Right lobe of liver (tissue), 6 donors: ENCODE measurements around the gene LGMN. TPM values are rescaled to one million over a fixed set of nuclear protein-coding genes. Genes with fewer than 3 reads are reported as not detected.

ENCODE experiments used
- ATAC-seq, 4 donors: fragments of 200-7000 bp; cut with Tn5 transposase; one replicate each; pipeline ENCODE4 v1.9.1; 2020; ENCODE audit warnings: mild to moderate bottlenecking in 4 of 4, moderate library complexity in 4 of 4
- DNase-seq, 3 donors: peaks; one replicate each; pipeline ENCODE4 v3.0.0-alpha.2; 2020
- H3K27ac ChIP-seq, 3 donors: fragments of 200-600 bp; one replicate each; pipeline ENCODE4 v1.8.0; 2022
- H3K27me3 ChIP-seq, 2 donors: fragments of 200-600 bp; one replicate each; pipeline ENCODE4 v1.8.0; 2022
- H3K36me3 ChIP-seq, 4 donors: fragments of 200-600 bp; sonication (generic) in 1 of 4; one replicate each; pipeline versions ENCODE4 v1.5.1 to v1.8.0; 2017 to 2022; ENCODE audit warnings: control low read depth in 1 of 4
- H3K4me1 ChIP-seq, 4 donors: fragments of 200-600 bp; sonication (generic) in 1 of 4; one replicate each; pipeline versions ENCODE4 v1.5.1 to v1.8.0; 2017 to 2022; ENCODE audit warnings: control low read depth in 1 of 4
- H3K4me3 ChIP-seq, 3 donors: fragments of 200-600 bp; one replicate each; pipeline ENCODE4 v1.8.0; 2022
- H3K9me3 ChIP-seq, 4 donors: fragments of 200-600 bp; sonication (generic) in 1 of 4; one replicate each; pipeline versions ENCODE4 v1.5.1 to v1.8.0; 2017 to 2022; ENCODE audit warnings: control low read depth in 1 of 4
- POLR2A ChIP-seq: fragments of 450-650 bp; IDR thresholded peaks from one replicate; pipeline ENCODE4 v1.6.1; 2017; ENCODE audit warnings: antibody characterized with exemption, mild to moderate bottlenecking
- WGBS: methylation state at CpG from one replicate; pipeline ENCODE4 v1.1.6; 2018; ENCODE audit warnings: low coverage, low lambda C conversion rate; ENCODE audit not compliant: insufficient coverage; ENCODE audit errors: missing lambda C conversion rate; 5-methylcytosine and 5-hydroxymethylcytosine counted together
- intact Hi-C, 2 donors: fragments of 100-400 bp; cut with DNase I; formaldehyde crosslinking; loops; one replicate each; pipeline versions ENCODE4 v1.11.2 to v1.14.1; 2022
- total RNA-seq, 6 experiments: library from RNA; depleted of rRNA in 2 of 6; stranded (reverse); fragments of >200 nt in 2 of 6; fragmentation: NEBNext Ultra II Directional in 3 of 6; extraction: Animal tissue kit (Norgen Biotek cat#: 25700) in 3 of 6; gene quantifications; one replicate each; pipeline versions ENCODE4 v1.1.0 to v1.2.4, GENCODE V29; 2016 to 2023
- TF ChIP-seq, protein P1 (sequence below), 4 donors: fragments of 200-600 bp in 3 of 4; fragments of 450-650 bp in 1 of 4; IDR thresholded peaks; one replicate each; pipeline versions ENCODE4 v1.5.1 to v1.8.0; 2016 to 2022; ENCODE audit warnings: antibody characterized with exemption in 4 of 4, mild to moderate bottlenecking in 2 of 4
- donor health status: DM: no; HTN: yes; CAD: no.
- donor health status: DM: no; HTN: no; CAD: no.
- donor health status: DM: no; HTN: no; CAD: no.
- donor health status: DM: no; HTN: yes; CAD: no.
- donor health status: DM: no; HTN: yes; CAD: no.

LGMN gene
- total RNA-seq, 6 experiments from 2014 or later: 39.6 to 111 (median 49.3) TPM

DNA sequence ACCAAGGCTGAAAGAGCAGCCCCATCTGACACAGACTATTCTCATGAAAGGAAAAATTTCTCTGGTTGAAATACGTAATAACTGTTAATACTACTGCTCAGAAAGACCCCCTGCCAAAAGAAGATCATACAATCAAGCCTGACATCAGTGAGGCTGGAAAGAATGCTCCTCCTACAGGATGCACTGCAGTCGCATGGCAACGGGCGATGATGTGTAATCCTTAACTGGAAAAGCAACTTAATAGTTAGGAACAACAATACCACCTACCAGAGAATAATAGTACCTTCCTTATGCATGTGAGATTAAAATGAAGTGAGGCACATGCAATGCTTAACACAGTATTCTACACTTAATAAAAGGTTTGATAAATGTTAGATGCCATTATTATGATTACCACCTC lies 44.5 kb upstream of the LGMN start:
- ATAC-seq: no peak
- Histone ChIP-seq H3K27ac (no peak overlapping the region), H3K36me3 (peaks cover 0 to 5% (median 0%) of the 10 kb centered on the region in 4 donors), H3K9me3 (no peaks in the 10 kb centered on the region), H3K27me3 (no peaks in the 10 kb centered on the region), H3K4me1 (peaks cover 0 to 22% (median 7%) of the 10 kb centered on the region in 4 donors), H3K4me3 (no peak overlapping the region)
- no peak for DNase-seq
- intact Hi-C loops: no loop called here
- WGBS: 70% methylated on average over 4 of the region's 4 CpGs
- no peak for TF ChIP-seq POLR2A
- TF ChIP-seq, protein P1, sequence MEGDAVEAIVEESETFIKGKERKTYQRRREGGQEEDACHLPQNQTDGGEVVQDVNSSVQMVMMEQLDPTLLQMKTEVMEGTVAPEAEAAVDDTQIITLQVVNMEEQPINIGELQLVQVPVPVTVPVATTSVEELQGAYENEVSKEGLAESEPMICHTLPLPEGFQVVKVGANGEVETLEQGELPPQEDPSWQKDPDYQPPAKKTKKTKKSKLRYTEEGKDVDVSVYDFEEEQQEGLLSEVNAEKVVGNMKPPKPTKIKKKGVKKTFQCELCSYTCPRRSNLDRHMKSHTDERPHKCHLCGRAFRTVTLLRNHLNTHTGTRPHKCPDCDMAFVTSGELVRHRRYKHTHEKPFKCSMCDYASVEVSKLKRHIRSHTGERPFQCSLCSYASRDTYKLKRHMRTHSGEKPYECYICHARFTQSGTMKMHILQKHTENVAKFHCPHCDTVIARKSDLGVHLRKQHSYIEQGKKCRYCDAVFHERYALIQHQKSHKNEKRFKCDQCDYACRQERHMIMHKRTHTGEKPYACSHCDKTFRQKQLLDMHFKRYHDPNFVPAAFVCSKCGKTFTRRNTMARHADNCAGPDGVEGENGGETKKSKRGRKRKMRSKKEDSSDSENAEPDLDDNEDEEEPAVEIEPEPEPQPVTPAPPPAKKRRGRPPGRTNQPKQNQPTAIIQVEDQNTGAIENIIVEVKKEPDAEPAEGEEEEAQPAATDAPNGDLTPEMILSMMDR (IDR thresholded peaks at IDR 0.05): no peak

- no peak overlapping the region for H3K4me3 ChIP-seq
- no peaks in the 10 kb centered on the region for H3K27me3 ChIP-seq
- no peak for TF ChIP-seq POLR2A
- TF ChIP-seq, protein P1 (IDR thresholded peaks at IDR 0.05): no peak
- H3K36me3 ChIP-seq: no peaks in the 10 kb centered on the region
- ATAC-seq: no peak
- no peaks in the 10 kb centered on the region for H3K4me1 ChIP-seq
- DNase-seq: no peak
- intact Hi-C loops: no loop called here
- H3K9me3 ChIP-seq: no peaks in the 10 kb centered on the region
- H3K27ac ChIP-seq: no peak overlapping the region
Measured at GRCh38 chr14:92789457-92790089, 41.1 kb upstream of the LGMN start.

- no peaks in the 10 kb centered on the region for H3K27me3 ChIP-seq
- H3K27ac ChIP-seq: no peak overlapping the region
- H3K4me1 ChIP-seq: no peaks in the 10 kb centered on the region
- no peak overlapping the region for H3K4me3 ChIP-seq
- 81% methylated on average over 2 of the region's 2 CpGs for WGBS
- TF ChIP-seq, protein P1 (IDR thresholded peaks at IDR 0.05): no peak
- TF ChIP-seq POLR2A: no peak
- intact Hi-C loops: no loop called here
- ATAC-seq (no peak), DNase-seq (no peak)
- no peaks in the 10 kb centered on the region for H3K9me3 ChIP-seq
- no peaks in the 10 kb centered on the region for H3K36me3 ChIP-seq
Measured at GRCh38 chr14:92787554-92787953, 39.1 kb upstream of the LGMN start.

DNA sequence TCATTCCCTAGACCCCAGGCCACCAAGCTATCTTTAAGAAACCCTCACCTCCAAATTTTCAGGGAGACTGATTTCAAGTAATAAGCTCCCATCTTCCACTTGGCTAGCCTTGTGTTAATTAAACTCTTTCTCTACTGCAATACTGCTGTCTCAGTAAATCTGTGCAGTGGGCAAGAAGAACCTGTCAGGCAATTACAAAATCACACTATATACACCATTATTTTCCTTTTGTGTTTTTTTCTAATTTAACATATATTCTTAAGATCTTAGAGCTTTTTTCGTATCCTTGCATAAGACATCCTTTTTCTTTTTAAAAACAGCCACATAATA lies 38.0 kb upstream of the LGMN start:
- H3K36me3 ChIP-seq: no peaks in the 10 kb centered on the region
- ATAC-seq (no peak), DNase-seq (no peak)
- no peak overlapping the region for H3K4me3 ChIP-seq
- H3K27ac ChIP-seq: no peak overlapping the region
- TF ChIP-seq, protein P1 (IDR thresholded peaks at IDR 0.05): no peak
- no peak for TF ChIP-seq POLR2A
- no peaks in the 10 kb centered on the region for H3K27me3 ChIP-seq
- intact Hi-C loops: no loop called here
- H3K9me3 ChIP-seq: no peaks in the 10 kb centered on the region
- 93% methylated on average over 1 of the region's 1 CpG for WGBS
- H3K4me1 ChIP-seq: no peaks in the 10 kb centered on the region
